Measurements from ENCODE around the gene CD300LD.
"Not testable (repeated sequence)": the region's sequence is repeated elsewhere in the genome, so short reads cannot be mapped to it uniquely, and the experiment has no call there.

Gene CD300LD

GRCh38 chr17:74569020-74570003, 22.8 kb downstream of the CD300LD start:
- peak; percentile 48 for DNase-seq

DNA sequence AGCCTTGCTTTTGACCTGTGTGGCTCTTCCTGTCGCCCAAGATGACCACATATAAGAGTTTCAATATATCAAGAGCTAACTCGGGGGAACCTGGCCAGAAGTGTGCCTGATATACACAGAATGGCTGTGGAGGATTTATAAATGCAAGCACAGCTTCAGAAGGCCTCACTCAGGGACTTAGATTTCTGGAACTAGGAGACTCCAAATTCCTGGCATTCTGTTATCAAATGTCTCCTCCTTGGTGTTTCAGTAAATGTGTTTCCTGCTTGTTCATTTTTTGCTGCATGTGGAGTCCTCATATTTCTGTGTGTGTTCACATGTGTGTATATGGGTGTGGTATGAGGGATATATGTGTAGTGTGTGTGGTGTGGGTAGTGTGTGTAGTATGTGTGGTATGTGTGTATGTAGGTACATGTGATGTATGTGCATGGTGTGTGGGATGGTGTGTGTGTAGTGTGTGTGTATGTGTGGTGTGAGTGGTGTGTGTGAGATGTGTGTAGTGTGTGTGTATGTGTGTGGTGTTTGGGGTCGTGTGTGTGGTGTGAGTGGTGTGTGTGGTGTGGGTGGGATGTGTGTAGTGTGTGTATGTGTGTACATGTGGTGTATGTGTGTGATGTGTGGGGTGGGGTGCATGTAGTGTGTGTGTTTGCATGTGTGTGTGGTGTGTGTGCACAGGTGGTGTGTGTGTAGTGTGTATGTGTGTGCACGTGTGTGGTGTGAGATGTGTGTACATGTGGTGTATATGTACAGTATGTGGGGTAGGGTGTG, 23.8 kb downstream of the CD300LD start:
- DNase-seq: no peak

GRCh38 chr17:74567397-74567796, 24.7 kb downstream of the CD300LD start, which contains the start of gene CD300H:
Gene CD300H, minus strand, starts transcription at chr17:74567509.
- no peak for DNase-seq

GRCh38 chr17:74566132-74566753, 25.8 kb downstream of the CD300LD start:
- peak; percentile 62 for DNase-seq

DNA sequence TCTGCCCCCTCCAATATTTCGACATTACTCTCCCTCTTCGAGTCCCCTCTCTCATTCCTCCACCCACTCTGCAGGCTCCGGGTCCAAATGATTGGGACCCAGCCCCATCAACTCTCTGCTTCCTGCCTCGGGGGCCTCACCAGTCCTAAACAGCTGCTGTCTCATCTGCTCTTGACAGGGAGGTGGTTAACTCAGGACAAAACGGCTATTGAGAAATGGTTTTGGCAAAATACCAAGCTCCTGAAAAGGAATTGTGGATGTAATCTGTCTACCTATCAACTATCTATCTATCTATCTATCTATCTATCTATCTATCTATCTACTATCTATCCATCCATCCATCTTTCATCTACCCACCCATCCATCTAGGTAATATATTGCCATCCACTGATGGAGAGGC, 27.0 kb downstream of the CD300LD start:
- DNase-seq: no peak

DNA sequence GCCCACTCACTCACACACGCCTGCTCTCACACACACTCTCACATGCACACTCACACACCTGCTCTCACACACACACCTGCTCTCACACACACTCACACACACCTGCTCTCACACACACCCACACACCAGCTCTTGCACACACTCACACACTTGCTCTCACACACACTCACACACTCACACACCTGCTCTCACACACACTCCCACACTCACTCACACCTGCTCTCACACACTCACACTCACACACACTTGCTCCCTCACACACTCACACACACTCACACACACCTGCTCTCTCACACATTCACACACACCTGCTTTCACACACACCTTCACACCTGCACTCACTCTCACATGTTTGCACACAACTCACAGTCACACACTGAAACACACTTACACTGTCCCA, 28.7 kb downstream of the CD300LD start:
- DNase-seq: no peak

DNA sequence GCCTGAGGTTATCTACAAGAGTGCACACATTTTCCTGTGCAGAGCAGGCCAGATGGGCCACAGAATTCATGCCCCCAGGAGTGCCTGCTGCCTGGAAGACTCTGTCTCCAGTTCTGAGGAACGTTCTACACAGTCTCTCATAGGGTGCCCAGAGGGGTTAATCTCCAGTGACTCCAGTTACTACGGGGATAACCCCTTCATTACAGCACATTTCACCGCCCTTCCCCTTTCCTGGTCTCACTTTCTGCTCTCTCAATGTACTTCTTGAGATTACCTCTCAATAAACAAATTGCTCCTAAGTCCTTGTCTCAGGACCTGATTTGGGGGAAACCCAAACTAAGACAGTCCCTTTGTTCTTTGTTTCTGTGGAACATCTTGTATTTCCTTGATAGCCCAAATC, 30.5 kb downstream of the CD300LD start:
- no peak for DNase-seq

DNA sequence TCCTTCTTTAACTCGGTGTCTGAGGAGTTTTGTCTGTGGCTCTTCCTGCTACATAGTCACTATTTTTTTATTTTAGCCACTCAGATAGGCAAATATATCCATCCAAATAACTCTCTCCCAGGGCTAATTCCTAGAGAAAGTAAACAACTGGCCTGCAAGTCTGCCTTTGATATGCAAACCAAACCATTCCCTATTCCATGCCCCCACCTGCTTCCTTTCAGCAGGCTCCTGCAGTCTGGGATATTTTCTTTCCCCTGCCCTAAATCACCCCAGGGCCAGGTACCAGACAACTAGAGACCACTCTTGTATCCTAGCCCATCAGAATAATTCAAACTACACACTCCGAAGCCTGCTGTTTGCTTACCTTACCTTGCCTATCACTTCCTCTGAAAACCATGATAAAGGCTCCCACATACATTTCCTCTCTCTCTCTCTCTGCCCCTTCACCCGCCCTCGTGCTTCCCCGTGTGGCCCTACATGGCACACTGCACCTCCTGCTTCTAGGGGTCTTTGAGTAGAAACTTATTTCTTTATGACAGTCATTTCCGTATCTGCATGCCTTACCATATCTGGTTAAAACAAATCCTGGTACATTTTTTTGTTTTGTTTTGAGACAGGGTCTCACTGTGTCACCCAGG, 33.1 kb downstream of the CD300LD start:
- no peak for DNase-seq

DNA sequence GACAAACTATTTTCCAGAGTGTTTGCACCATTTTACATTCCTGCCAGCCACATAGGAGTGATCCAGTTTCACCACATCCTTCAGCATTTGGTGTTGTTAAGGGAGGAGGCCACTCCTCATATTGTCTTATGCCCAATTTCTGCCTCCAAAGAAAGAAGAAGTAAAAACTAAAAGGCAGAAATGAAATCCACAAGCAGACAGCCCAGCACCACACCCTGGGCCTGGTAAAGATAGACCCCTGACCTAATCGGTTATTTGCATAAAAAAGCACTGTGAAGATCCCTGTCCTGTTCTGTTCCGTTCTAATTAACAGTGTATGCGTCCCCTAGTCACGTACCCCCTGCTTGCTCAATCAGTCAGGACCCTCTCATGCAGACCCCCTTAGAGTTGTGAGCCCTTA, 33.7 kb downstream of the CD300LD start:
- DNase-seq: not testable (repeated sequence)

DNA sequence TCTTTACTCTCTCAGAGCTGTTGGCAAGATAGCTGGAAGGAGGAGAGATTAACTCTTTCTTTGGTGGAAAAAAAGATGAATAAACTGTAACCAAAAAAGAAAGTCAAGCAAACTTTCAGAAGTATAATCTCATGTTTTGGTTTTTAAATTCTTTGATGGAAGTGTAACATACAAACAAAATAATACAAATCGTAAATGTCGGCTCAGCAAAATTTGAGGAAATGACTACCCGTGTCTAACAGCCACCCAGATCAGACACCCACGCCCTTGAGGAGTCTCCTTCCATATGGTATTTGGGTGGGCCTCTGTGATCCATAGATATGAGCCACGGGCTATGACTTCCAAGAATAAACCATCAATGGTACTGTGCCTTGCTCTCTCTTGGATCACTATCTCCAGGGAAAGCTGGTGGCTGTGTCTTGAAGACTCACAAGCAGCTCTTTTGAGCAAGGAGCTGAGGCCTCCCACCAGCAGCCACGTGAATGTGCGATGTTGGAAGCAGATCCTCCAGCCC, 36.6 kb downstream of the CD300LD start:
- DNase-seq: no peak

DNA sequence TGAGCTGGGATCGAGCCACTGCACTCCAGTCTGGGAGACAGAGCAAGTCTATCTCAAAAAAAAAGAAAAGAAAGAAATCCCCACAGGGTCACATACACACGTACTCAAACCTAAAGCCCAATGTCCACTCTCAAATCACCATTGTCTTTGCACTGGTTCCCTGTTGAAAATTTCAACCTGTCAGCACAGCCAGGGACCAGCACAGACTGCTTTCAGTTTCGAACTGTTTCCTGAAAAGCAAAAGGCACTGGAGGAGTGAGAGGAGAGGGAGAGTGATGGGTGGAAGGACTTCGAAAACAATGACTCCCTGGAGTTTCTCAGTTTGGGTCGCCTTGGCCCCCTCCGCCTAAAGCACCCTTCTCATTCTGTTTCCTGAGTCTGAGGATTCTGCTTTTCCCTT, 37.2 kb downstream of the CD300LD start:
- no peak for DNase-seq

DNA sequence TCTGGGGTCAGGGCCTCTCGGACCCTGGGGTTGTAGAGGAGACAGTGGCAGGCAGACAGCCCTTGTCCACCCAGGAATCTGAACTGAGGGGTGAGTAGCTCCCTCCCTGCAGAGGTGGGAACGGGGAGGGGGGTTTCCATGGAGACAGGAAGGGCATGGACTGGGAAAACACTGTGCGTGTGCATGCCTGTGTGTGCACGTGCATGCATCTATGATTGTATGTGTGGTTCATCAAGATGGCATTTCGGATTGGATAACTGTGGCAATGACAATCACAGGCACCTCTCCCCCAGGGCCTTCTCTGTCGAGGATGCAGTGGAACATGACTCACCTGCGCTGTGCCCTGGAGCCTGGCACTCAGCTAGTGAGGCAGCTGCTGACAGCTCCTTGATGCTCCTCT, 40.0 kb downstream of the CD300LD start:
- no peak for DNase-seq

- no peak for DNase-seq
Observed at GRCh38 chr17:74550602-74551001, 41.5 kb downstream of the CD300LD start.

DNA sequence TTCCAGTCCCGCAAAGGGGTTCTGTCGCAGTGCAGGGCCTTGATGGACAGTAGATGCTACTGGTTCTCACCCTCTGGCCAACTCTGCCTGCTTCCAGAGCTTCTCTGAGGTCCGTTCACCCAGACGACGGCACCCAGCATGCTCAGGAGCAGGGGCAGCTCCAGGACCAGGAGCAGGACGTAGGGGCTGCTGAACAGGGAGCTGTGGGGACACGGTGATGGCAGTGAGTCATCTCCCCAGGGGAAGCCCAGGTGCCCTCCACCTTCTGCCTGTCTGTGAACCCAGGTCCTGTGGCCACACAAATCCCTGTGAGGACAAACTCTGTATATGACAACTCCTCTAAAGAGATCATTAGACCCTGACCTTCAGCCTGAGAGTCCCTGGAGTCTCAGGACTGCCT, 42.7 kb downstream of the CD300LD start:
- no peak for DNase-seq

DNA sequence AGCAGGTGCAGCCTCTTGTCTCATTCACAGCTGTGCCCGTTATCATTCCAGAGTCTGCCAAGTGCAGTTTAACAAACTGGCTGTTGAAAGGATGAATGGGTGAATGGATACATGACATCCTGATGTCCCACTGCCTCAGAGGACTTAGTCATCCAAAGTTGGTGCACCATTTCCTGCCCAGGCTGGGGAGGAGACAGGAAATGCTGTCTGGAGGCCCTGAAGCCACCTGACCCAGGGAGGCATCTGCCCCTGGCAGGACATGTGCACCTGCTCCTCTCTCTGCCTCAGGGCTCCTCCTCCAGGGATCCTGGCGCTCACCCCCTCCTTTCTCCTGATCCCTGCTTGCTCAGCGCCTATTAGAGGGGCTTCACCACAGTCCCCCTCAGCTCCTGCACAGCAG, 44.3 kb downstream of the CD300LD start:
- DNase-seq: no peak

- DNase-seq: no peak
Observed at GRCh38 chr17:74547264-74547663, 44.8 kb downstream of the CD300LD start.

DNA sequence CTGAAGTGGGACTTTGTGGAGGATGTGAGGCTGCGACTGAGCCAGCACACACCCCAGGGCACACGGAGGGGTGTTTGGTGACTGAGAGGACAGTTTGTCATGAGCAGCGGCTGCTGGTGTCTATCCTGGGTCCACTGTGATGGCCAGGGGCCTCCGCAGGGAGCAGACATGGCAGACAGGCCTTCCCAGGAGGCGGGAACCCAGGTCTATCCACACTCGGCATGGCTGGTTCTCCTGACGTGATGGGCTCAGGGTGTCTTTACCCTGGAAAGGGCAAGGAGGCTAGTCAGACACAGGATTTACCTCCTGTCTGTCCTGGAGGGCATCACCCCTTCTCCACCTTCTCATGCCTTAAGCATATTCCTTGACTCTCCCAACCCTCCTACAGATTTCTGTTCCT, 45.5 kb downstream of the CD300LD start:
- DNase-seq: no peak

GRCh38 chr17:74545843-74546230, 46.2 kb downstream of the CD300LD start, which contains the start of gene CD300C:
Gene CD300C, minus strand, starts transcription at chr17:74546115. Its CDS starts 333 bp downstream, at chr17:74545782.
- no peak for DNase-seq

GRCh38 chr17:74544991-74545842, 46.9 kb downstream of the CD300LD start:
- DNase-seq: no peak

GRCh38 chr17:74543891-74544760, 48.0 kb downstream of the CD300LD start:
- DNase-seq: no peak

- no peak for DNase-seq
Observed at GRCh38 chr17:74543406-74543805, 48.7 kb downstream of the CD300LD start.

Measured in NCI-H82 (cell line).